GM21390 (cell line): Measurements from ENCODE around the gene TFB1M.

Experiments
- ATAC-seq: cut with Tn5 transposase; IDR thresholded peaks from one replicate; pipeline ENCODE4 v1.9.1; 2021; ENCODE audit not compliant: unreplicated experiment

TFB1M gene

DNA sequence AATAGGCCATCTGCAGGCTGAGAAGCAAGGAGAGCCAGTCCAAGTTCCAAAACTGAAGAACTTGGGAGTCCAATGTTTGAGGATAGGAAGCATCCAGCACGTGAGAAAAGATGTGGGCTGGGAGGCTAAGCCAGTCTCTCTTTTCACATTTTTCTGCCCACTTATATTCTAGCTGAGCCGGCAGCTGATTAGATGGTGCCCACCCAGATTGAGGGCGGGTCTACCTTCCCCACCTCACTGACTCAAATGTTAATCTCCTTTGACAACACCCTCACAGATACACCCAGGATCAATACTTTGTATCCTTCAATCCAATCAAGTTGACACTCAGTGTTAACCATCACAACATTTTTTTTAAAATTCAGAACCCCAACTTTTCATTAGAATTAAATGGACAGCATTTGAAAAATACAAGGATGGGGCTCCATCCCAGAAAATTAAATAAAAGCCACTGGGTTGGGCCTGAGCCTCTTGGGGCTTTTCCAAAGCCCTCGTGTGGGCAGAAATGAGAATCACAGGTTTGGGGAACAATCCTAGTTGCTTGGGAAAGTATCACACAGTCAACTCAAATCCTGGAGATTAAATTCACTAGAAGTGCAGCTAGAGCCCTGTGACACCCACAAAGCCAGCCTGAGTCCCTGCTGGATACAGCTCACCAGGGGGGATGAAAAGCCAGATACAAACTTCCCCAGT lies 48.3 kb downstream of the TFB1M start:
- ATAC-seq, result no peak

DNA sequence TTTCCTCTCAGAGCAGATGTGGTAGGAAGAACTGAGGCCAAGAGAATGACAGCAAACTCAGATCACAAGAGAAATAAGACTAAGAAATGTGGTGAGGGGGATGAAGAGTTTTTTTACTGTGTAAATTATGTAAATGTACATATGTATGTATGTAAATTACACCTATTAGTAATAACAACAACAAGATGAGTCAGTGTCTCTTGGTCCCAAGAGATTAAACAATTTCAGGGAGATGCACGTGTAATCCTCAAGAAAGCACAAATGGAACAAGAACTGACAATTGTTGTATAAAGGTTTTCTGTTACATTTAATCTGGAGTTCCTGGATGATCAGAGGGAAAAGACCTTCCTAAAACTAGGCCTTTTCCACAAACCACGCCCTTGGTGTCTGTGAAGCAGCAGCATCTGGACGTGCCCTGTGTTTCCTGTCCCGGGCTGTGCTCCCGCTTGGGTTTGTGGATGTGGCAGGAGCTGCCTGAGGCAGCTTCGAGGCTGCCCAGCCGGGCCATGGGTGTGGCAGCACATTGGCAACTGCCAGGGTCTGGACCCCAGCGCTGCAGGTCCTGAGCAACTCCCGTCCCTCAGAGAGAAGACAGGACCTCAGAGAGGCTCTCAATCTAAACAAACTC lies 49.5 kb downstream of the TFB1M start:
- no peak for ATAC-seq

DNA sequence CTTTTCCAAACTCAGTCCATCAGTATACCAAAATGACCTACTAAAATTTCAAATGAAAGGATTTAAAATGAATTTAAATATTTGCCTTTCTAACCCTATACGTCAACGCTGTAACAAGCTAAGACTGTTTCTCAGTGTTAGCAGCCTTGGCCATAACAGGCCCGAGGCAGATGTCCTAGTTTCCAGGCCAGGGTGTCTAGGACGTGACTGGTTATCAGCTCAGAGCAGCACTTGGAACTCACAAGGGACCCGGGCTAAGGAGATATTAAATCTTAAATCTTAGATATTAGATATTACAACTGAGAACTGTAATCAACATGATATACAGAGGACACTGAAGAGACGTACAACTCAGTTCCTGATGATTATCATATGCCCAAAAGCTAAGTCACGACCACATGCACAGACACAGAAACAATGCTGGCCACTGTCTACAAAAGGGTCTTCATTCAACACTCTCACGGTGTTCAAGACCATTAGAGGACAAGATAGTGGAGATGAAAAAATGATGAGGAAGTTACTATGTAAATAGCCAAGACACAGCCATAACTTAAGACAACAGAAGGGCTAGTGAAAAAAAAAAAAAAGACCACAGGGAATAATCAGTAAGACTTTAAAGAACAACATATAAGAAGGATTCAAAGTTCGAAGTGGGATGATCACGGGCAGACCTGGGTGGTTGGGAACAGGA lies 50.8 kb downstream of the TFB1M start, which contains the start of gene CLDN20:
Gene CLDN20, plus strand, starts transcription at position 641 of the 691 bp plus-strand sequence. CDS start 11,707 bp downstream, outside the sequence.
- ATAC-seq, result no peak

DNA sequence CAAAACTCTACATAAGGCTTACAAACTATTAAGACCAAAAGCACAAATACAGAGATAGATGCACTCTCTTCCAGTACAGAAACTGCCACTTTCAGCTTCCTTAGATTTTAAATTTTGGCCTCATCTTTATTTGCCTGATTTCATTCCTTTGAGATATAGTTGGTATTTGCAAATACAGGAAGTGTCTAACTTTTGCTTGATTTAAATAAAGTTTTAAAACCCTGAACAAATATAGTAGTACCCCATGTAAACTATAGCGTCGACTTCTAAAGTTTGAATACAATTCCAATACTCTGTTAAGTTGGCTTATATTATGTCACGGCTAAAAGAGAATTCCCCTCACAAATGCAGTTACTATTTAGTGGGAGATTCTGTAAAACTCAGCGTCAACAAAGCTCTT lies 51.6 kb downstream of the TFB1M start:
- ATAC-seq, result no peak

DNA sequence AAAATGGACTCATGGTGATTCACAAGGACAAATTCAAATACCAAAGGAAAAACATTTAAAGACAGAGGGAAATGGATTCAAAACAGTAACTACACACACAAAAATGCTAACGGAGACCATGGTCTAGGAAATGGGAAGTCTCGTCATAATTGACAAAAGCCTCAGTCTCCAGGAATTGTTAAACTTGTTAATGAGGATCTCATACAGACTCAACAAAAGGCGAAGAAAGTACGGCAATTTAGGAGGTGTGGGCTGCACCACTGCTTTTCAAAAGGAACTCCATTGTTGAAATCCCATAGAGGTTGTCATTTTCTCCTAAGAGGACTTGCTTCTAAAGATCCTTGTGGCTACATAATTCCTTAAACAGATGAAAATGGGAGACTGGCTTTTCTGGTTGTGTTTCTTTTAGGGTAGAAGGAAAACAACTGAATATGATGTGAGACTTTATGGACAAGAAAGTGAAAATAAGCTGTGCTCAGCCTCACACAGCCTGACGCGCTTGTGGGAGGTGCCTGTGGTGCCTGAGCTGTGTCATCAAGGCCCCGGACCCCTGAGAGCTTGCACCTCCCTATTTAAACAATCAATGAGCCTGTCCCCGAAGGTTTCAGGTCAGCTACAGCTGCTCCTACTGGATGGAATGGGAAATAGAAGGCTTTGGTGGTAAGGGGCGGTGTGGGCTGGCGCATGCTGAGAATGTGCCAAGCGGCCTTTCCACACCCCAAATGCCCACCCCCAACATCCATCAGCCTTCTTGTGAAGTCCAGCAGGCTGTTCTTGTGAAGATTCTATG lies 53.0 kb downstream of the TFB1M start:
- ATAC-seq, result peak; percentile 44

DNA sequence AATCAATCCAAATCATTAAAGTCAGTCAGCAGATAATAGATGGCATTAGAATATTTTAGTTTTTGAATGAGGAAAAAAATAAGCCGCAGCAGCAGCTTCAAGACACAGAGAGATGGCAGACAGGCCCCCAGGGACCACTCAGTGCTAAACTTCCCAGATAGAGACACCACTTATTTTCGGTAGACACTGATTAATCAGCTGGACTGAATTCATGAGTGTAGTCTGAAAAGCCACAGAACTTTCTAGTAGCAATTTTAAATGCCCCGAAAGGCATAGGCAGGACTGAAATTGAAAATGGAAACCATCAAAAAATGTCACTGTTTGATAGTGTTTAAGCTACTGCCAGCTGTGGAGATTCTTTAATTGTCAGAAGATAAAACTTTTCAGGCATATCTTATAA lies 53.6 kb downstream of the TFB1M start:
- peak; percentile 71 for ATAC-seq

DNA sequence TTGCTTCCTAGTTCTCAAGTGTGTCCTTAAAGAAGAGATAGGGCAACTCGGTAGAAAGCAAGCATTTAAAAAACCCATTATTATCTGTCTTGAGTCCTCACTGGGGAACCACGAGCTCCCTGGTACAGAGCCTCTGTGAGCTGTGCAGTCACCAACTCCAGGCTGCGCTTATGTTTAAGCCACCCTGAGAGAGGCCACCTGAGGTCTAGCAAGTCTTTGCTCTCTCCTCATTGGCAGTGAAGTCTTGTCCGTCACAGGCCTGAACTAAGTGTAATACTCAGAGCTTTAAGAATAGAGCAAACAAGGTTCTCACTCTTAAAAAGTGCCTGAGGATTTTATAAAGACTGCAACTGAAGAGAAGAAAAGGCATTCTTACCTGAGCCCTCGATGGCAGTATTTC lies 54.4 kb downstream of the TFB1M start:
- ATAC-seq, result no peak

DNA sequence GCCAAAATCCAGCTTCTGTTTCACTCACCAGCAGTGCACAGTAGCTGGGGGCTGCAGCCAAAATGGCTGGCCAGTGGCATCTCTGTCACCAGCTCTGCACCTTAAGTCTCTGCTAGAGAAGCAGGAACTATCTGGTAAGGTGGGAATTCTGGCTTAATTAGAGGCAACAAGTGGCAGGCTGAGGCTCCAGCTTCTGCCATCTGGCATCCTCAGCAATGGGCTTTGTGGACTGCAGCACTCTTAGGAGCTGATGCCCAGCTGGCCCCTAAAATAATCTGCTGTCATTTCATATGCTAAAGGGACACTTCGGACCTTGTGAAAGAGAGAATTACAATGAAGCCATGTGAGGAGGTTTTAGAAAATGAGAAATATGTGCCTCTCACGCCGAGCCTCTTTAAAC lies 55.1 kb downstream of the TFB1M start:
- no peak for ATAC-seq

DNA sequence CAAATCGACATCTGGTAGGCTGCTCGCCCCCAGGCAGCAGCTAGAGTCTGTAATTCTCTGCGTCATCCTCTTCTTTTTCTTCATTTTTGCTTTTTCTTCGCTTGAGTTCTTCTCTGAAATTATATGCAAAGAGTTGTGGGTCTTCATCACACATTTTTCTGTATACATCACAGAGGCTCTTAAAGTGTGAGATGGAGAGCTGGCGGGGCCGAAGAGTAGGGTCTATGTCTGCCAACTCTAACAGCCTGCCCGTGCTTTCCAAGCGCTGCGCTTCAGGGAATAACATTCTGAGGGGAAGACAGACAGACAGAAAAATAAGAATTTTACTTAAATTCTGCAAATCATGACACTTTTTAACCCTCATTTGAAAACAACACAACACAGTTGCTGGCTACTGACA lies 56.5 kb downstream of the TFB1M start:
- no peak for ATAC-seq

DNA sequence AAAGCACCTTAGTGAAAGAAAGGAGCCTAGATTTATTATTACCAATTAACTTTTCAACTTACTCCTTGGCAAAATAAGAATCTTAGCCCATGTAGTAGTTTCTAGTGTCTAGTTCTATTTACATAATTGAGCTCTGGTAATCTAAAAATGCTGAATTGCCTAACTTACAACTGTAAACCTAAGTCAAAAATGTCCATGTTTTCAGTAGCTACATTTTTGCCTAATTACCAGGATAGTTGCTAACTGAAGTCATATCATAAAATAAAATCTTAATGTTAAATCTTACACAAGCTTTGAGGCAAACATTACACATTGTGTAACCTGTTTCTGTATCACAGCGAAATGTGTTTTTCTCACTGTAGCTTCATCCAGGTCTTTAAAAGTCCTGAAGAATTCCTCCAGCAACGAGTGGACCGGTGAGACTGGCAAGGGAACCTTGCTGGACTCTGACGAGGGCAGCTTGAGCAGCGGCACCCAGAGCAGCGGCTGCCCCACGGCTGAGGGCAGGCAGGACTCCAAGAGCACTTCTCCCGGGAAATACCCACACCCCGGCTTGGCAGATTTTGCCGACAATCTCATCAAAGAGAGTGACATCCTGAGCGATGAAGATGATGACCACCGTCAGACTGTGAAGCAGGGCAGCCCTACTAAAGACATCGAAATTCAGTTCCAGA lies 58.0 kb downstream of the TFB1M start:
- ATAC-seq, result no peak

DNA sequence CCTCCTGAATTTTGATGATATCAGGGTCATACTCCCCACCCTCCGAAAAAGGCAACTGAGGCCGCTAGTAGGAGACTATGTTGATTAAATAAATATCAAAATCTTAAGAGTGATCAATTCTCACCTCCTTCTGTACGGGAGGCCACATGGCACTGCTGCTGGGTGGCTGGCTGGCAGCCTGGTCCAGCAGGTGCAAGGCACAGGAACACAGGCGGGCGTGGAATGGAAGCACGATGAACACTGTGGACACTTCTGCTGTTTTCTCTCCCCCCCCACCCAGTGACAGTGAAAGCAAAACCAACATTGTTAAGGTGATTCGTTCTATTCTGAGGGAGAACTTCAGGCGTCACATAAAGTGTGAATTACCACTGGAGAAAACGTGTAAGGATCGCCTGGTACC lies 60.1 kb downstream of the TFB1M start:
- no peak for ATAC-seq

DNA sequence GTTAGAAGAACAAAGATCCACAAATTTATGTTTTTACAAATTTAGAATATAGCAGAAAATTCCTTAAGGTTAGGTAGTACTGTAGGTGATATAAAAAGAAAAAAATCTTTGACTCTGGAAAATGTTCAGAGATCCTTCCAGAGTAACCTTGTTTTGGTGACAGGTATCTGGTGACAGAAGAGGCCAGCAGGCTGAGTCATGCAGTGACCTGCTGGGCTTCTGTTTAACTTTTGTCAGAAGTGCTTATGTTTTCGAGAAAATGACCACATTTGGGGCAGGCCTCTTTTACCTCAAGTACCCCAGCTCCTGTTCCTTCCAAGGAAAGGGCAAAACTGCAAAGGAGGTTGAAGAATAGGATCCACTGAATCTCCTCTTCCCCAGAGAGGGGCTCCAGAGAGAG lies 60.9 kb downstream of the TFB1M start:
- no peak for ATAC-seq

DNA sequence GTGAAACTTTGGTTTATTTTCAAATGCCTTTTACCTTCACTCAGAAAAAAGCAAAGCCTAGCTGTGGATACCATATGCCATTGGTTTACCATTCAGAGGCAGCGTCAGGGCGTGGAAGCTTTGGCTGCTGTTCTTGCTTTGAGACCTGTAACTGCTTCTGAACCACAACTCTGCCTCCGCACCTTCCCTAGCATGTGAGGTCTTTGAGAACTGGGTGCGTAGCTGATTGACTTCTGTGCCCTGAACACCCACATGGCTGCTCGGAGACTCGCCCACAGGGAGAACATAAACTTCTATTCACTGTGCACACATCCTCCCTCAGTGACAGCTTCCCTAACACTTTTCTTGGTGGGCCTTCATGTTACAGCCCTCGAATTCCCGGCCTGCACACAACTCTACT lies 61.7 kb downstream of the TFB1M start:
- no peak for ATAC-seq

DNA sequence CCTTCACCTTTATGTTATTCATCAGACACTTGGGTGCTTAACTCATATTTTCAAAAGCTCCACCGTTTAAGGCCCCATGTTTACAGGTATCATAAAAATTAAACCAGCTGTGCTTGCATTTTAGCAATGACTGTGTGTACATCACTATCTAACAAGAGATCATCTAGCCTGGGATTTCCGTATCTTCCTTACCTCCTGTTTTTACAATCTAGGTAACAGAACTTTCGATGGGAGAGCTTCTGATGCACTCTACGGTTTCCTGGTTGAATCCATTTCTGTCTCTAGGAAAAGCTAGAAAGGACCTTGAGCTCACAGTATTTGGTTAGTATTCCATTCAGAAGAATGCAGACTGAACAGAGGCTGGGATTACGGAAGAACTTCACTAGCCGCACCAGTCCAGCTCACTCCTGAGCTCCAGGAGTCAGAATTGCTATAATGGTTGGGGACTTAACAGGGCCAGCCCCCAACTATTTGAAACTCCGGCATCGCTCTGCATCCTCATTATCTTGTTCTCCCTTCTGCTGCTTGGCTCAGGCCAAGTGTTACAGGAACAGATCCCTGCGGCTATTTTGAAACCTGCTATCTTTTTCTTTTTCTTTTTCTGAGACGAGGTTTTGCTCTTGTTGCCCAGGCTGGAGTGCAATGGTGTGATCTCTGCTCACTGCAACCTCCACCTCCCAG lies 63.4 kb downstream of the TFB1M start:
- no peak for ATAC-seq

DNA sequence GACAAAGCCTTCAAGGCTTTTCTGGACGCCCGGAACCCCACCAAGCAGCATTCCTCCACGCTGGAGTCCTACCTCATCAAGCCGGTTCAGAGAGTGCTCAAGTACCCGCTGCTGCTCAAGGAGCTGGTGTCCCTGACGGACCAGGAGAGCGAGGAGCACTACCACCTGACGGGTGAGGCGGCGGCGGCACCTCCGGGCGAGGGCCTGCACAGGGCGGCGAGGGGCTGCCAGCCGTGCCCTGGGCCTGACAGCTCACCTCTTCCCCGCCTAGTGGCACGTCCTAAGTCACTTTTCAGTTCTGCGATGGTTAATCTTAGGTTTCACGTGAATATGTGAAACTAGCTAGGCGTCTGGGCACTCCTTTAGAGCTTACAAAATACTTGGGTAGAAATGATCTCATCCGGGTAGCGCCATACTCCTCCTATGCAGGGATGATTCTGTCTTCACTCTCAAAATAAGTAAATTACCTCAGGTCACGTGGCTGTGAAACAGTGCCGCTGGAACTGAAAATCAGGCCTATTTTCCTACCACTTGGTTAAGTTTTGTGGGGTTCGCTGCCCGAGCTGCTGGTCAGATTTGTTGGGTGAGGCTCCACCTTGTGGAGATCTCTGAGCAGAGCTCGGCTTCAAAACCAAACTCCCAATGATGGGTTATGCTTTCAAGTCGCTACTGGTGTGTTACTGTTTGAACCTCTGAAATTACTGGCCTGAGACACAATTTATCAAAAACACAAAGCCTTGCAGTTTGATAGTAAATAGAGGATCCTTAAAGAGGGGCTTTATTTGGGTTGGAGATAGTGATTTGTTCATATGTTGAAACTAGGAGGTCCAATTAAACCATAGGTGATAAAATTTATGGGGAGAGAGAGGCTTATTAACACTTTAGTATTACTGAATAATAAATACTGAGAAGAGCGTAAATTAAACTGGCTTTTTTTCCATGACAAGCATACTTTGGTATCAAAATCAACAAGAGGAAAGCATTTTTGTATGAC lies 66.0 kb downstream of the TFB1M start:
- ATAC-seq, result no peak

DNA sequence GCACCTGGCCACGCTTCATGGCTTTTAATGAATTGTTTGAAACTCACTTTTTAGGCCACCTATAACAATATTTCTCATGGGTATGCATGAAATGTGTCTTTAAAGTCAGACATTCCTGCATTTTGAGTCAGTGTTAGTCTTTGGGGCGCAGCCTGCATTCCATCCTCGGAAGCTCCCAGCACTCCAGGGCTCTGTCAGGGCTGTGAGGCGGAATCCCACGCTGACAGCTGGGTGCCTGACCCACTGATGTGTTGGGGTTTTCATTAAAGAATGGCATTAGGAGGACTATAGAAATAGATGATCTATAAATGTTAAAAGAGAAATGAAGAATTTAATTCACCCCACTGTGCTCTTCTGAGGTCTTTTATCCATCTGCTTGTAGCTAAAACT lies 66.7 kb downstream of the TFB1M start:
- ATAC-seq, result no peak

DNA sequence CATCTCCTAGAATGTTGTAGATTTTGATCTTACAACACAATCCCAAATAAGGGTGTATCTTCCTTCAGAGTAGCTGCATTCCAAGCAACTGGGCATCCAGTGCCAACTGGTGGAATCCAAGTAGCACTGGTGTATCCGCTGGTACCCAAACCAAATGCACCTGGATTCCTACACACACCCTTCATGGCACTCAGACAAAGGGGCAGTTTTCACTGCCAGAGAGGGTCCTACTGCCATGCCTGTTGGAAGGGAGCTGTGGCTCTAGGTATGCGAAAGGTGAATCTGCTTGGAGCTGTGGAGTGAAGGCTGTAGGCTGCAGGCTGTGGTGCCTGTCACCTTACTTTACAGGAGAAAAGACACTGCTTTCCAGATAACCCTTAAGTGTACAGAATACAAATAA lies 67.5 kb downstream of the TFB1M start:
- ATAC-seq, result no peak

DNA sequence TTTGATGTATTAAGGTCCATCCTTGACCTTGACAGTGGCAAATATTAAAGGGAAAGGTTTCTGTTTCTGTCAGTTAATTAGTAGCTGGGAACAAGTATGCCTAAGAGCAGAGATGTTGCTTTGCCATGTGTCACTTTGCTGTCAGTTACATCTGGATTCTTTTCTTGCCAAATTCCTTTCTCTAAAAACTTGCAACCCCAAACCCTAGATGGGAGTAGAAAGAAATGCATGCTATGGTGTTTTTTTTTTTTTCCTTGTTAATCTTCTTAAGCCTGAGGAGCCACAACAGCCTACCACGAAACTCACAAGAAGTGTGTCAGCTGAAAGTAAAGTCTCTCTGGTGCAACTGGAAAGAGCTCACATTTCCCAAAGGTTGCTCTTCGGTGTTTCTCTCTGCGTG lies 68.5 kb downstream of the TFB1M start:
- ATAC-seq, result no peak

DNA sequence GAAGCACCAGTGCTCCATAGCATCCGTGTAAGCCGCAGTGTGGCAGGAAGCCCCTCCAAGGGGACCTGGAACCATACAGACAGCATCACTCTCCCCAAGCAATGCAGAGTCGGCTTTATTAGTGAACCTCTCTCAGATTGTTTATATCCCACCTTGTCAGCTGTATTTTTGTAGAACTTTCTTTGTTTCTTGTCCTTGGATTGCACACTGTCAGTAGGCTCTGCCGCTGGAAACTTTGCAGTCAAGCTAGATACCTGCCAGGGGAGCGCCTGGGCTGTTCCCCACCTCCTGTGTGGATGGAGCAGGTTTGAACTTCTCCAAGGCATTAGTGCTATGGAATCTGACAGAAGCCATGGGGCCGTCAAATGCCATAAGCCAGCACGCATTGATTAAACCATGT lies 69.1 kb downstream of the TFB1M start:
- no peak for ATAC-seq
